Ascending aorta (tissue), 2 donors: ENCODE results near the gene LYPD5. TPM values are rescaled to one million over a fixed set of nuclear protein-coding genes. Genes with fewer than 3 reads are reported as not detected.

ENCODE experiments used
- DNase-seq, 2 donors: peaks; one replicate each; pipeline ENCODE4 v3.0.0-alpha.2; 2019; ENCODE audit warnings: low spot score in 2 of 2
- H3K27ac ChIP-seq, 2 donors: fragments of 200-600 bp; sonication (generic); one replicate each; pipeline ENCODE4 v1.5.1; 2016 to 2017; ENCODE audit warnings: mild to moderate bottlenecking in 1 of 2
- H3K27me3 ChIP-seq: fragments of 200-600 bp; sonication (generic); one replicate; pipeline ENCODE4 v1.5.1; 2017
- H3K36me3 ChIP-seq, 2 donors: fragments of 200-600 bp; sonication (generic); one replicate each; pipeline ENCODE4 v1.5.1; 2016
- H3K4me1 ChIP-seq, 2 donors: fragments of 200-600 bp; sonication (generic); one replicate each; pipeline ENCODE4 v1.5.1; 2016 to 2017; ENCODE audit warnings: mild to moderate bottlenecking in 1 of 2
- H3K4me3 ChIP-seq, 2 donors: fragments of 200-600 bp; sonication (generic); one replicate each; pipeline ENCODE4 v1.5.1; 2016 to 2017; ENCODE audit warnings: mild to moderate bottlenecking in 1 of 2
- H3K9me3 ChIP-seq, 2 donors: fragments of 200-600 bp; sonication (generic); one replicate each; pipeline ENCODE4 v1.5.1; 2016
- CTCF ChIP-seq, 3 experiments: fragments of 200-600 bp in 2 of 3; fragments of 450-650 bp in 1 of 3; sonication (generic) in 2 of 3; IDR thresholded peaks; one replicate each; pipeline ENCODE4 v1.5.1; 2016 to 2019; ENCODE audit warnings: antibody characterized with exemption in 3 of 3, mild to moderate bottlenecking in 1 of 3, moderate library complexity in 1 of 3
- intact Hi-C: fragments of 100-400 bp; cut with DNase I; formaldehyde crosslinking; loops from one replicate; pipeline ENCODE4 v1.15.1; 2023
- total RNA-seq: library from RNA; depleted of rRNA; stranded (reverse); fragments of >200 nt; gene quantifications from one replicate; pipeline ENCODE4 v1.1.0, GENCODE V29; 2016

The LYPD5 gene
- total RNA-seq, 1 donor from 2014 or later: not detected

- Histone ChIP-seq H3K27me3 (peaks cover 5% of the 10 kb centered on the region), H3K4me3 (peak overlapping the region; percentile 41 to 57), H3K4me1 (no peaks in the 10 kb centered on the region), H3K36me3 (no peaks in the 10 kb centered on the region), H3K27ac (no peak overlapping the region), H3K9me3 (no peaks in the 10 kb centered on the region)
- no peak for TF ChIP-seq CTCF (IDR thresholded peaks at IDR 0.05)
- intact Hi-C loops: no loop called here
- no peak for DNase-seq
Measured at GRCh38 chr19:43798546-43799409, 3.5 kb downstream of the LYPD5 start.

DNA sequence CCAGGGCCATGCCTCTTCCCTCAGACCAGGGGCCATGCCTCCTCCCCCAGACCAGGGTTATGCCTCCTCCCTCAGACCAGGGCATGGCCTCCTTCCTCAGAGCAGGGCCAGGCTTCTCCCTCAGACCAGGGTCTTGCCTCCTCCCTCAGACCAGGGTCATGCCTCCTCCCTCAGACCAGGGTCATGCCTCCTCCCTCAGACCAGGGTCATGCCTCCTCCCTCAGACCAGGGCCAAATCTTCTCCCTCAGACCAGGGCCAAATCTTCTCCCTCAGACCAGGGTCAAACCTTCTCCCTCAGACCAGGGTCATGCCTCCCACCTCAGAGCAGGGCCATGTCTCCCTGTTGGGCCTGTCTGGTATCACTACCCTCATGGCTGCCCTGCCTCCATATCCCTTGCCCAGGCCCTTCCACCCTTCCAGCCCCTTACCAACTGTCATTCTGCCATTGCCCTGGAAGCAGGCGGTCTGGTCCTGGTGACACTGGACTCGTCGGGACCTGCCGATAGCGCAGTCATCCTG, 4.2 kb downstream of the LYPD5 start:
- intact Hi-C loops: no loop called here

GRCh38 chr19:43797556-43797955, 4.7 kb downstream of the LYPD5 start:
- Histone ChIP-seq H3K27ac (no peak overlapping the region), H3K4me1 (no peaks in the 10 kb centered on the region), H3K4me3 (no peak overlapping the region), H3K9me3 (no peaks in the 10 kb centered on the region), H3K27me3 (peaks cover 5% of the 10 kb centered on the region), H3K36me3 (no peaks in the 10 kb centered on the region)
- no peak for DNase-seq
- intact Hi-C loops: no loop called here
- no peak for TF ChIP-seq CTCF (IDR thresholded peaks at IDR 0.05)

More for the DNA sequence above, 4.2 kb downstream of the LYPD5 start:
- no peak for TF ChIP-seq CTCF (IDR thresholded peaks at IDR 0.05)
- no peaks in the 10 kb centered on the region for H3K36me3 ChIP-seq
- no peak overlapping the region for H3K27ac ChIP-seq
- peaks cover 5% of the 10 kb centered on the region for H3K27me3 ChIP-seq
- no peaks in the 10 kb centered on the region for H3K4me1 ChIP-seq
- H3K4me3 ChIP-seq: peak overlapping the region; percentile 41 to 57
- no peaks in the 10 kb centered on the region for H3K9me3 ChIP-seq
- no peak for DNase-seq

DNA sequence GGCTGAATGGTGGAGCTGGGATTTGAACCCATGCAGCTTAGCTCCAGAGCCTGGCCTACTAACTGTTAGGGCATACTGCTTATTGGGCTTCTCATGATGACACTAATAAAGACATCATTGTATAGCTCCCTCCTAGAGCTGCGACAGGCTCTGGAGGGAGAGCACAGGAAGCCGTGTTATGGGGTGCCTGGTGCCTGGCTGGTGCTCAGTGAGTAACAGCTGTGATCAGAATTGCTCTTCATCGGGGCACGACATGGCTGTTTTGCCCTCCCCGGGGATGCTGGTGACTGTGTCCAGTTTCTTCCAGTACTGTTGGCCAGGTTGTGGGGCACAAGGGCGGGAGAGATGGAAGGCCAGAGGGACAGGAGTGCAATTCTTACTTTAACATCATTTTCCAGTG, 5.1 kb downstream of the LYPD5 start:
- Histone ChIP-seq H3K27ac (no peak overlapping the region), H3K9me3 (no peaks in the 10 kb centered on the region), H3K36me3 (no peaks in the 10 kb centered on the region), H3K4me3 (no peak overlapping the region), H3K4me1 (no peaks in the 10 kb centered on the region), H3K27me3 (peaks cover 5% of the 10 kb centered on the region)
- no peak for DNase-seq
- intact Hi-C loops: no loop called here
- no peak for TF ChIP-seq CTCF (IDR thresholded peaks at IDR 0.05)

- intact Hi-C loops: no loop called here
Measured at GRCh38 chr19:43790587-43790986, 11.7 kb downstream of the LYPD5 start.

More at GRCh38 chr19:43790587-43790986, 11.7 kb downstream of the LYPD5 start:
- Histone ChIP-seq H3K4me1 (no peaks in the 10 kb centered on the region), H3K9me3 (no peaks in the 10 kb centered on the region), H3K36me3 (no peaks in the 10 kb centered on the region), H3K27me3 (no peaks in the 10 kb centered on the region), H3K27ac (no peak overlapping the region), H3K4me3 (no peak overlapping the region)
- no peak for TF ChIP-seq CTCF (IDR thresholded peaks at IDR 0.05)
- DNase-seq: no peak
